ENCODE data around the gene NCOR1.
"Not testable (repeated sequence)": the region's sequence is repeated elsewhere in the genome, so short reads cannot be mapped to it uniquely, and the experiment has no call there.

DNA sequence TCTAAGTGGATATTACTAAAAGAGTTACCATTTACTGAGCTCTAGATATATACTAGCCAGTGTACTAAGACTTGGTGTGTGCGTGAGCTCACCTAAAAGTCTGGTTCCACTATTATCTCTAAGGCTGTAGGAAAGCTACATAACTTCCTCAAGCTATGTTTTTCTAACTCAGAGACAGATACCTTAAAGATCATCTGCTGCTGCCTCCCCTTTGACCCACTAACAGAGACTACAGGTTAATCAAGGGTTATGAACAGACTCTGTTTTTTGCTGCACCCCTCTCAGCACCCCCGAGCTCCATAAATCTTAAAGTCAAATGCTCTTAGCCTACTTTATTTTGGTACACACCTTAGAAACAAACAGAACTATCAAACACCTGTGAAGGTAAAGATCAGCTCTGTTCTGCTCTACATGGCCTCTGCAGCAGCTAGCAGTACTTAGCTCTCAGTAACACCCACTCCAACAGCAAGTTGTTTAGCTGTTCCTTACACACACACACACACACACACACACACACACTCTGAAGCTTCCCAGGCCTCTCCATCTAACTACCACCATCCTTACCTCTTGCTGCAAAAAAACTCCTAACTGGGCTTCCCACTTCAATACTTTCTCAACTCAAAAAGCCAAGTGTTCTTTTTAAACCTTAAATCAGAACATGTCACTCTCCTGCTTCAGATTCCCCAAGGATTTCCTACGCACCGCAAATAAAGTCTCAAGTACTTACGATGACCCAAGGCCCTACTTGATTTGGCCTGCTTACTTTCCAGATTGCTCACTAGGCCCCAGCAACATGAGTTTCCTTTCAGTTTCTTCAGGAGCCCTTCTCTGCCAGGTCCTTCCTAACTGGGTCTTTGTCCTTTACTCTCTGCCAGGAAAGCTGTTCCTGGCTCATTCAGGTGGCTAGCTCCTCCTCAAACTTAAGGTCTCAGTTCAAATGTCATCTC is 12.5 kb downstream of the NCOR1 start:
- not testable (repeated sequence) for TF ChIP-seq FOXK2 (conservative IDR thresholded peaks at IDR 0.05 in 1 of 2, IDR thresholded peaks at IDR 0.05 in 1 of 2; ENCODE audit: low read depth in 2 of 2); CTCF (IDR thresholded peaks at IDR 0.05 in 2 of 3, conservative IDR thresholded peaks at IDR 0.05 in 1 of 3; ENCODE audit: insufficient read depth in 2 of 3, low read depth in 1 of 3, low read length in 3 of 3); ZNF146 (CRISPR knock-in tag; IDR thresholded peaks at IDR 0.05; ENCODE audit: unreplicated experiment); NFIC (IDR thresholded peaks at IDR 0.05); CEBPB (tag; IDR thresholded peaks at IDR 0.05); RCOR1 (IDR thresholded peaks at IDR 0.05; ENCODE audit: borderline replicate concordance in 1 of 2, low read depth in 2 of 2, low read length in 2 of 2)
